Hematopoietic multipotent progenitor cell (in vitro differentiated cells): ENCODE data around the gene TMEM255A. TPM values are rescaled to one million over a fixed set of nuclear protein-coding genes. Genes with fewer than 3 reads are reported as not detected.

Experiments used
- DNase-seq, 3 donors: peaks; one replicate each; pipeline ENCODE4 v3.0.0-alpha.2; 2011 to 2015; ENCODE audit warnings: low read depth in 2 of 3, low spot score in 2 of 3
- total RNA-seq: library from RNA; depleted of rRNA; stranded (reverse); fragments of >200 nt; gene quantifications from one replicate; pipeline ENCODE4 v1.2.3, GENCODE V29; 2012

Gene TMEM255A
- total RNA-seq, 1 donor = not detected

DNA sequence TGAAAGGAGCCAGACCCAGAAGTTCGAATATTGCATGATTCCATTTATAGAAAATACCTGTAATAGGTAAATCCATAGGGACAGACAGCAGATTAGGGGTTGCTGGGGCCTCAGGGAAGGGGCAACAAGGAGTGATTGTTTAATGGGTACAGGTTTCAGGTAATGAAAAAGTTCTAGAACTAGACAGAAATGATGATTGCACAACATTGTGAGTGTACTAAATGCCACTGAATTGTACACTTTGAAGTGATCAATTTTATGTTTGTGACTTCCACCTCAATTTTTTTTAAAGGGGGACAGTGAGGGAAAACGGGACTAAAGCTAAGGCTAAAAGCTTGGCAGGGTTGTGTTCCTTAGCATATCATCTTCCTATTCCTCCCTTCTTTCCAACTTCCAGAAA, 37.1 kb downstream of the TMEM255A start:
- no peak for DNase-seq

DNA sequence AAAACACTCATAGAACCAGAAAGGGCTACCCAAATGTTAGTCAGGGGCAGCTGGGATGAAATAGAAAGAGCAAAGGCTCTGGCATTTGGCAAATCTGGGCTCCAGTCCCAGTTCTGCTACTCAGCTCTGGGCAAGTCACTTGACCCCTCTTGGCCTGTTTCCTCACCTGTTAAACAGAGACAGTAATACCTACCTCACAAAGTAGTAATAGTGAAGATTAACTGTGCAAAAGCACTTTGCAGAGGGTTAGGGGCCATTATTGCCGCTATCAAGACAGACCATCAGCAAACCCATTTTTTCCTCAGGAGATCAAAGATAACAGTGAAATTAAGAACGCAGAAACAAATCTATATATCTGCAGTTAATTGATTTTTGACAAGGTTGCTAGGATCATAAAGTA, 40.0 kb downstream of the TMEM255A start:
- DNase-seq = no peak

DNA sequence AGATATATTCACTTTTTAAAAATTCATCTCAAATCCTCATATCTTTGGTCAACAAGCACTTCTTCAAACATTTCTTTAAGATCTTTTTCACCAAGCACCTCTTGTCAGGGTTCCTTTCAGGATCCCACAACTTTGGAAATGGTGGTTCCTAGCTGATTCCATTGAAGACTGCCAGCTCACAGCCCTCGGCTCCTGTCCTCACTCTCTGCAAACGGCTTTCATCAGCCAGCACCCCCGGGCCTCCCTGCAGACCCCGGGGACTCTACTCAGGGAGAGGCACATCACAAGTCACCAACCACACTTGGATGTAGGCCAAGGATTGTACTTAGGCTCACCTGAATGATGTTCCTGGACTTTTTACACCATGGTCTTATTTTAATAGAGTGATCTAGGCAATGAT, 40.7 kb downstream of the TMEM255A start:
- DNase-seq = no peak

DNA sequence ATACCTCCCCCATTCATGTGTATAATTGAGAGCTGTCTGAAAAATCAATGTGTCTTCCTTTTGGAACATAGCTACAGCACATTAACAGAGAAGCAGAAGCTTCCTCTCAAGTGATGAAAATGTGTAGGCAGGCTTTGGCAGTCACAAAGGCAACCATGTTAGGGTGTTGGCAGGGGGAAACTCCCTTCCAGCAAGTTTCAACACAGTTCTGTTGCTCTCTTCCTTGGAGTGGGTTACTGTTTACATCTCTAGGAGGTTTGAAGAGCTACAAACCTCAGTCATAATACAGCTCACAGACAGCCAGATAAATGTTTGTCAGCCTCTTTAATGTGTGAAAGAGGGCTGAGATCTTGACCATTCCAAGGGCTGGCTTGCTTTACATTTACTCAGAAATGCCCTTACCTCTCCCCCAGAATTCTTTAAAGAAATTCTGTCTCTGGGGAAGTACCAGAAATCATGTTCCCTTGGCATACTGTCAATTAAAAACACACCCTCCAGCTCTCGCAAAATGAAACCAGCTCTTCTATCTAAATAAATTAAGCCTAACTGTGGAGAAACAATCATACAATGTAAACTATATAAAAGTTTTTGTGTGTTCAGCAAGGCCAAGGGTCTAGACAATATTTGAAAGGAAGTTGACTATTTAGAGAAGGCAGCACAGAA, 41.8 kb downstream of the TMEM255A start:
- peak in 2 of 3 donors; percentile 11 to 32 for DNase-seq

DNA sequence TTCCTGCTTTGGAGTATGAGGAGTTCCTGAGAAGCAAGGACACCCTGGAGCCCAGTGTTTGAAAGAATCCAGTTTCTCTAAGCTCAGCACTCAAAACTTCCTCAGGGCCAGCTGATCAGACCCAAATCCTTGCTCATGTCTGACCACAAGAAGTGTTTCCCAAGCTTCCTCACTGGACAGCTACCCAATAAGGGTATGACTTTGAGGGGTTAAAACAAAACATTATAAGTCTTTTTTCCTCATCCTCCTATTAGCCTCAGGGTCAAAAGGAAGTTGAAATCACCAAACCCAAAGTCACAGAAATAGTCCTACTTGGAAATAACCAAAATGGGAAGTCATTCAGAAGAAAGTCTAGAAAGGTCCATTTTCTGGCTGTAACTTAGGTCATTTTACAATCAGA, 46.9 kb downstream of the TMEM255A start:
- DNase-seq = no peak

DNA sequence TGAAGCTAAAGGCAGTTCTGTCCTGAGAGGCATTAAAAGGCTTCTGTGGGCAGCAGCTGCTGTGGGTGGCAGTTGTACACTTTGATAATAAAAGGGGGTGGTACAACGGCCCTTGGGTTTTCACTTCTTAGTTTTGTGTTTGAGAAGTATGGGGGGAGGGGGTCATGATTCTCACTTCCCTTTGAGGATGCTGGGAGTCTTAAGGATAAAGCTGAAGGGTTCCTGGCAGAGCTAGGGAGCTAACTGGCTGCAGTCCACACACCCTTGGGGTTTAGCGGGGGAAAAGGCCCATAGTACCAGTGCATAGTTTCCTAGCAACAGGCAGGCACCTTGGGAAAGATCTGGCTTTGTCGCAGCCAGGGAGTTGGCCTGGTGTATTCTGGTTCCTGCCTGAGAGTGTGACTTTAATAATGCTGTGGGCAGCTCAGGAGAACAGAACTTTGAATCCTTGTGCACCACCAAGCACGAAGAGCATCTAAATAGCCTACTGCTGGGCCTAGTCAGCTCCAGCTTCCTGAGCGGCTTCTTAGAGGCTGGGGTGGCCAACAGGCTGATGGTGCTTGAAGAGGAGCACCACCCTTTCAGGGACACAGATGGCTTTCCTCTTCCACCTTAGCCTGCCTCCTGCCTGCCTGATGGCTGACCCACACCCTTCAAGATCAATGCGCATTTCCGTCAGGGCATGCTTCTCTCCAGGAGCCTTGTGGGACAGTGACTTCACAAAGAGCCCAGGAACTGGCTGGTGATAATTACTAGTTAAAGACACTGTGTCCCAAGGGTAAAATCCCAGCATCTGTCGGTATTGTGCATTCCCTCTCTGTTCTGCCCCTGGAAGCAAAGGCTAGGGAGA, 48.2 kb downstream of the TMEM255A start:
- DNase-seq = no peak

DNA sequence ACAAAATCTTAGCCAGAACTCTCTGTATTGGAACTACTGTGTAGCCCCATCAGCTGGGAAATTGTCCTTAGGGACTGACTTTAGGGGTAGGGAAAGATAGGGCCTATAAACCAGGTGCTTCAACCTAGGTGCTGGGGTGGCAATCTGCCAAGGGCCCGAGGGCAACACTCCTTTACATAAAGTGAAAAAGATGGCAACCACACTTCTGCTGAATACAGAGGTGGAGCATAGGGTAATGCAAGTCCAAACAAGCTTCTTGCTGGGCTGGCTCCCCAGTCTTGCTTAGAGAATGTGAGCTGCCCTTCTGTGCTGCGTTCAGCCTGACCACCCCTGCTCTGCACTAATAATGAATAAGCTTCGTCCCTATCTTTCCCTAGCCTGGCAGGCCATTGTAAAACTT, 50.9 kb downstream of the TMEM255A start:
- no peak for DNase-seq

DNA sequence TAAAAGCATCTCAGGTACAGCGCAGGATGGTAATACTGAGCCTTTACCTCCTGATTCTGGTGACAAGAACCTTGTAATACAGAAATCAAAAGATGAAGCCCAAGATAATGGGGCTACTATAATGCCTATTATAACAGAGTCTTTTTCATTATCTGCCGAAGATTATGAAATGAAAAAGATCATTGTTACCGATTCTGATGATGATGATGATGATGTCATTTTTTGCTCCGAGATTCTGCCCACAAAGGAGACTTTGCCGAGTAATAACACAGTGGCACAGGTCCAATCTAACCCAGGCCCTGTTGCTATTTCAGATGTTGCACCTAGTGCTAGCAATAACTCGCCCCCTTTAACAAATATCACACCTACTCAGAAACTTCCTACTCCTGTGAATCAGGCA, 57.5 kb downstream of the TMEM255A start:
- no peak for DNase-seq

DNA sequence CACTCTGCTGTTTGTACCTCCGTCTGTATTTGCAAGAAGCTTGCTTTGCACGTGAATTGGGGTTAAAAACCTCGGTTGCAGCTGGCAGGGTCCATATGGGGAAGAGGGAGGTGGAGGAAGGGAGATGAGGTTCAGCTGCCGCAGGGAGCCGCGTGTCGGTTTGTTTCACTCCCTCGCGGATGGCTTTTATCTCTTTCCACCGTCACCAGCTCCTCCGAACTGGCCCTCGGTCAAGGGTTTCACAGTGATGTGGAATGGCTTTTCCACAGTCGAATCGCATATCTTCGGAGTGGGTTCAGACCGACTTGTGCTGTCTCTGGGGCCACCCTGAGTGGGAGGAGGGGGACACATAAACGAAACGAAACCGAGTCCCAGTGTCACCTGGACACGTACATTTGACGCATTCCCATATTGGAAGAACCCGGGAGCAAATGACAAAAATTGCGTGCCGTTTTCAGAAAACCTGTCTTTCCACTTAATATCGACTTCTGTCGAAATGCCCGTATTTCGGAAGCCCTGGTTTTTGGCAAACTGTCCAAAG, 59.7 kb downstream of the TMEM255A start:
- DNase-seq = peak in 1 of 3 donors; percentile 24

DNA sequence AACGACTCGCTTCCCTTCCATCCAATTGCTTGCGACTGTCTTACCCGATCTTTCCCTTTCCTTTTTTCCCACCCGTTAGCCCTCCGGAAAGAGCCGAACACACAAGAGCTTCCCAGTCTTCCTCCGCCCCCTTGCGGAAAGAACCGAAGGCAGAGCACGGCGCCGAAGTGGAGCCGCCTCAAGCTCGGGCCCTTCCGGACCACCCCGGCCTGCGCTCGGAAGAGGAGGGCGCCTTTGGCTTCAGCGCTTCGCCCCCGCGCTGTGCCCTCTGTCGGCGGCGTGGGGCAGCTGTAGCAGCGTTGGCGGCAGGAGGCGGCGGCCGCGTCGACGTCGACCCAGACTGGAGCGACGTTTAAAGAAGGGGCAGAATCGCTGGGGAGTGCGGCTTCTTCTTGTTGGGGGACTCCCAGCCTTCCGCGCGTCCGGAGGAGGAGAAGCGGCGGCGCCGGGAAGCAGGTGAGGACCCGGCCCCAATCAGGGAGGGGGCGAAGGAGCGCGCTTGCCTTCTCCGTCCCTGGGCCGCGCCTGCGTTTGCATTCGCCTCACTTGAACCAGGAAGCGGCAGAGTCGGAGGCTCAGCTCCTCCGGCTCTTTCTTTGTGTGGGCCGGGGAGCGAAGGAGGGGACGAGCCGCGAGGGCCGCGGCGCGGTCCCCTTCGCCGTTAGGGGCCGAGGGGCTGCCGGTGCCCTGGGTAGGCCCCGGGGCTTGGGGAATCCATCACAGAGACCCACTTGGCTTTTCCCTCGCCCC, 60.6 kb downstream of the TMEM255A start, which contains the start of gene ZBTB33:
ZBTB33 (plus strand) TSS at position 291 of the 750 bp plus-strand sequence. CDS start 2,604 bp downstream, outside the sequence.
- DNase-seq = peak; percentile 65 to 92 (median 90)

DNA sequence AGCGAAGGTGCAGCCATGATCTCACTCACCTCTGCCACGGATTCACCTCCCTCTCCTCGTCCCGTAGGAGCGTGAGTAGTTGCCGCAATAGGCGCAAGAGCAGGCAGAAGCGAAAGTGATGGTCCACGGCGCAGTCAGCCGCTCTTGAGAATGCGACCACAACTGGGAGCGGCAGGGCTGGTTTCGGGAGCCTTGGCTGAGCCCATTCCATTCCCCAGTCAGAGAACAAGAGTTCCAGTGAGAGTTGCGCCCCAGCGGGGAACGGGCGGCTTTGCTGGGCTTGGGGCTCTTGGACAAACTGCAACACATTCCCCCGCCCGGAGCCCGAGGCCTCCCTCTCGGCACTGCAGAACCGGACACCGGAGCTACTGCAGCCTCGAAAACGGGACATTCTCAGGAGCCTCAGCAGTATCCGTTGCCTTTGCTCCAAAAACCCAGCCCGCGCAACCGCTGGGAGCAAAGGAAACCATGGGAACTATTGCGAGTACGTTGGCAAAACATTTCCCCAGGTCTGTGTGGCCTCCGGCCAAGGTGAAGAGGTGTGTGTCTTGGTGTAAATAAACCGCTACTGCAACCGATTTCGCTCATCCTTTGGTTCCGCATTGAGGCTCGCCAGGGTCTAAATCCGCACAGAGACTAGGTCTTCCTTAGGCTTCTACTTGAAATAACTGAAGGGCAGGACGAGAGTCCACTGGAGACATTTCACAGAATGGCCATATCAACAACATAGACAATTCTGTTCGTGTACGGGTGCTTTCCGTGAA, 66.3 kb downstream of the TMEM255A start:
- DNase-seq = peak in 2 of 3 donors; percentile 68 to 84

DNA sequence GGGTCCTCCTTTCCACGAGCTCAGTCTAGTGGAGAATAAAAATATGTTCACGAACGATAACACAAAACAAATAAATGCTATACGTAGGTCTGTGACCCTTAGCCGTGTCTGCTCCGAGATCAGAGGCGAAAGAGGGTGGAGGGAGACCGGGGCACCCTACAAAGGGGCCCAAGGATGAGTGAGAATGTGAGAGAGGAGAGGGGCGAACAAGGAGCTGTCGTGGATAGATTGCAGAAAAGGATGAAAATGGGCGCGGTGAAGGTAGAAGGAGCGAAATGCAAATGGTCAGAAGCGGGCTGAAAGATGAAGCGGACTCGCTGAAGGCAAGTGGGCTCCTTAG, 66.9 kb downstream of the TMEM255A start:
- DNase-seq = peak in 1 of 3 donors; percentile 1

DNA sequence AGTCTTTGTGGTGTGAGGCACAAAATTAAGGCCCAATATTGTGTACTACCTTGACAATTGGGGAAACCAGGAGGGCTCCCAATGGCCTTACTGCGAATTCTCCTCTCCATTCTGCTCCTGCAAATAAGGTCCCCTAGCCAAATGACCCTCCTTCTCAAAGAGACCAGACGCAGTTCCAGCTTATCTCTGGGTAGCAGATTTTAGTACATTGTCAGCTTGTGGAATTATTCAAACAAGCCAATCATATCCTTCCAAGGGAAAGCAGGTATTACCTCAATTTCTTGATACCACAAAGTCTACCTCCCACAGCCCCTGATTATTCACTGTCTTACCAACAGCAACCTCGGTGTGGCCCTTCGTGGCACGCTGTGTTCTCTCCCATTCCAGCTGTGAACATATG, 68.4 kb downstream of the TMEM255A start:
- no peak for DNase-seq

DNA sequence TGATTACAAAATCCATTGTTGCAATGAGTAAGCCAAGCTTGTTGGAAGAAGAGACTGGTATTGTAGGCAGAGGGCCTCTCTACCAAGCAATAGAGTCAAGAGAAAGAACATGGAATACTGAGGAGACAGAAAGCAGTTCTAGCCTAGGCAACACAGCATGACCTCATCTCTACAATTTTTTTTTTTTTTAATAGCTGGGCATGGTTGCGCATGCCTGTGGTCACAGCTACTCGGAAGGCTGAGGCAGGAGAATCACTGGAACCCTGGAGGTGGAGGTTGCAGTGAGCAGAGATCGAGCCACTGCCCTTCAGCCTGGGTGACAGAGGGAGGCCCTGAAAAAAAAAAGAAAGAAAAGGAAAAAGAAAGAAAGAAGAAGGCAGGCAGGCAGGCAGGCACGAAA, 72.3 kb downstream of the TMEM255A start:
- DNase-seq = no peak

DNA sequence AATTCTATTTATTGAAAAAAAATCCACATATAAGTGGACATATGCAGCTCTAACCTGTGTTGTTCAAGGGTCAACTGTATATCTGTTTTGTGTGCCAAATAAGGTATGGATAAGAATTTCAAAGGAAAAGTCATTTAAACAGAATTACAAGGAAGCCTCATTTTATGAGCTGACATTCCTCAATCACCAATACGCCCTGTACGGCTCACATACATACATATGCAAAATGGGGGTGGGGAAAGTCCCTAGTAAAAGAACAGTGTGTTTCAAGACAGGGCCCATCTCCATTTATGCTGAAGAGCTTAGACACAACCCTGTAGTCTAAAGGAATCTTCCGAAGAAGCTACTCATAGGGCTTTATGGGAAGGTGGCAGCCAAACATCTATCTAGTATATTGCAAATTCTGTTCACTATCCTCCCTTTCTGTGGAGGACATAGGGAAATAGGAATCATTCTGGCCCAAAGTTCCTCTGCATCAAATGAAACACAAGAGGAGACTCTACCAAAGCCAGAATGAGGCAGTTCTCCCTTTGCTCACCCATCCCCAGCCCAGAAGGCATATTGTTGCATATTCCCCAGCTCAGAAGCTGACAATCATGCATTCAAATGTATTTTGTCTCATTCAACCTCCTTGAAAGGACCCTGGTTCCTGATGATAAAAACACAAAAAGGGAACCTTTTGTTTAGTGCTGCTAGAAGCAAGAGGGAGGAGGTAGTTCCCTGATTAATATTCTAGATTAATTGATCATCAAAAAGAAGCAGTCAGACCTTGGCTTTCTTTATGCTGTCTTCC, 74.4 kb downstream of the TMEM255A start:
- DNase-seq = peak in 1 of 3 donors; percentile 12

DNA sequence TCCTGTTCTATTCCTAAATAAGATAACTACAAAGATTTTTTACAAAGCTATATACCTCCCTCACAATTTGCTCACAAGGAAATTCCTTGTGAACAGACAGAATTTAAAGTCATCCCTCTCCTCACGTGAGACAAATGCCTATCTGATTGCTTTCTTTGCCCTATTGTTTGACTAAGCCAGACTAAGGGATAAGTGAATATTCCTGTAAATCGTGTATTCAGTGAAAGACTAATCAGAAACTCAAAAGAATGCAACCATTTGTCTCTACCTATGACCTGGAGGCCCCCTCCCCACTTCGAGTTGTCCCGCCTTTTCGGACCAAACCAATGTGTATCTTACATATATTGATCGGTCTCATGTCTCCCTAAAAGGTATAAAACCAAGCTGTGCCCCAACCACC, 76.0 kb downstream of the TMEM255A start:
- DNase-seq = no peak

DNA sequence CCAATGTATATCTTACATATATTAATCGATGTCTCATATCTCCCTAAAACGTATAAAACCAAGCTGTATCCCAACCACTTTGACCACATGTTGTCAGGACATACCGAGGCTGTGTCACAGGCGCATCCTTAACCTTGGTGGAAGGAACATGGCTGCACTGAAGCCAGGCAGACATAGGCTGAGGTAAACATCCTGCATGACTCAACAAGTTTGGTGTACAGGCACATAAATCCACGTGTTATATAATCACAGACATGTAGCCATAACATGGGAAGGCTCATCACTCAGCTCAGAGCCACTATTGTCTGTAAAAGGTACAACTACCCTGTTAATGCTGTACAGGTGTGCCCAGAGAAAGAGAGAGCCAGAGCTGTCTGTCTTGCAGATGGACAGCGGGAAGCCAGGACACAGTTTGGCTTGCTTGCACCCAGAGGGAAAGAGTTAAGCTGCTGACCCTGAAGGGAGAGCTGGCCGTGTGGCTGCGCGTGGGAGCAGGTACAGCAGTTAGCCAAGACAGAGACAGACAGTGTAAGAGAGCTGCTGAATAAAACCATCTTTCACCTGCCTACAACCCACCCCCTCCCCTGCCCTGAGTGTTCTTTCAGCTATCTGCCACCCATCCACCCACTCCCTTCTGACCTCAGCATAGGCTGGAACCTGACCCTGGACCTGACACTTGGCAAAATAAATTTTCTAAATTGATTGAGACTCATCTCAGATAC, 82.9 kb downstream of the TMEM255A start:
- DNase-seq = no peak

DNA sequence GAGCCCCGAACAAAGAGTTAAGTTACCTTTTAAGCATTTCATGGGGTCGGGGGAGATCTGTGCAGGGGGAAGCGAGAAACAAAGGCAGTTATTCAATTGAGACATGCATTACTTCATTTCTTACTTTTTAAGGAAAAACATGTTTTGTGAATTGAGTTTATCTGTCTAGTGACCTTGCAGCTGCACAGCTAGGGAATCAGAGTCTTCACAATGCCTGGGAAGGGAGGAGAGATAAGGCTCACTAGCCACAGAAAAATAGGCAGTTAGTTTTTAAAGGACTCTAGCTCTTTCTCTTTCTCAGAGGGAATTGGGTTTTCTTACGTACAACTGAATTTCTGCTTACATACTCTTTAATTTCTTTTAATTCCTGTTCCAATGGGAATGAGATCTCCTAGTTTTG, 86.9 kb downstream of the TMEM255A start:
- DNase-seq = no peak

DNA sequence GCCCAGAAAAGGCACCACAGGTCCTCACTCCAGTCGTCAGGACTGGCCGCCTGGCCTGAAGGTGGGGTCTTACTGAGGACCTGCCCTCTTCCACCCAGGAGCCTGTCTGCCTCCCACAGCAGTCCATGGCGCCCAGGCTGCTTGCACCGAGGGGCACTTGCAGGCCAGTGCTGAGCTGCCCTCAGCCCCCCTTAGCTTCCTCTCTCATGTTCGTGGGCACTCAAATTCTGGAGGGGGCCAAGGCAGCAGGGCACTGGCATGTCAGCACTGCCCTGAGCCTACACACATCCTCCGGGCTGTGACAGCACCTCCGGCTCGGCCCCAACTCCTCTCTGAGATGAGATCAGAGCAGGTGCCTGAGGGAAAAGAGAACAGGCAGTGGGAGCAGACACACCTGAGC, 87.9 kb downstream of the TMEM255A start:
- DNase-seq = no peak
